GM12864 (cell line): ENCODE results near the gene STX4.

Source experiments
- DNase-seq: peaks from one replicate; pipeline ENCODE4 v3.0.0-alpha.2; 2011; ENCODE audit warnings: low read depth
- H3K4me3 ChIP-seq: 2 replicates; pipeline ENCODE4 v1.5.1; 2011; ENCODE audit warnings: mild to moderate bottlenecking, low read depth, low read length, control low read depth
- TF ChIP-seq, protein P1 (sequence below): IDR thresholded peaks from 2 replicates; pipeline ENCODE4 v1.5.1; 2011; ENCODE audit warnings: low read depth, mild to moderate bottlenecking, moderate library complexity, low read length, control low read depth, inconsistent platforms; ENCODE audit errors: missing control alignments

STX4 gene

DNA sequence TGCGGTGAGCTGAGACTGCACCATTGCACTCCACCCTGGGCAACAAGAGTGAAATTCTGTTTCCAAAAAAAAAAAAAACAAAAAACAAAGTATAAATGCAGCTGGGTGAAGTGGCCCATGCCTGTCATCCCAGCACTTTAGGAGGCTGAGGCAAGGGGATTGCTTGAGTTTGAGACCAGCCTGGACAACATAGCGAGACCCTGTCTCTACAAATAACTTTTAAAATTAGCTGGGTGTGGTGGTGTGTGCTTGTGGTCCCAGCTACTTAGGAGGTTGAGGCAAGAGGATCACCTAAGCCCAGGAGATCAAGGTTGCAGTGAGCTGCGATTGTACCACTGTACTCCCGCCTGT lies 10.1 kb upstream of the STX4 start:
- H3K4me3 ChIP-seq, result no peak overlapping the region
- no peak for DNase-seq
- TF ChIP-seq, protein P1, sequence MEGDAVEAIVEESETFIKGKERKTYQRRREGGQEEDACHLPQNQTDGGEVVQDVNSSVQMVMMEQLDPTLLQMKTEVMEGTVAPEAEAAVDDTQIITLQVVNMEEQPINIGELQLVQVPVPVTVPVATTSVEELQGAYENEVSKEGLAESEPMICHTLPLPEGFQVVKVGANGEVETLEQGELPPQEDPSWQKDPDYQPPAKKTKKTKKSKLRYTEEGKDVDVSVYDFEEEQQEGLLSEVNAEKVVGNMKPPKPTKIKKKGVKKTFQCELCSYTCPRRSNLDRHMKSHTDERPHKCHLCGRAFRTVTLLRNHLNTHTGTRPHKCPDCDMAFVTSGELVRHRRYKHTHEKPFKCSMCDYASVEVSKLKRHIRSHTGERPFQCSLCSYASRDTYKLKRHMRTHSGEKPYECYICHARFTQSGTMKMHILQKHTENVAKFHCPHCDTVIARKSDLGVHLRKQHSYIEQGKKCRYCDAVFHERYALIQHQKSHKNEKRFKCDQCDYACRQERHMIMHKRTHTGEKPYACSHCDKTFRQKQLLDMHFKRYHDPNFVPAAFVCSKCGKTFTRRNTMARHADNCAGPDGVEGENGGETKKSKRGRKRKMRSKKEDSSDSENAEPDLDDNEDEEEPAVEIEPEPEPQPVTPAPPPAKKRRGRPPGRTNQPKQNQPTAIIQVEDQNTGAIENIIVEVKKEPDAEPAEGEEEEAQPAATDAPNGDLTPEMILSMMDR, result no peak

DNA sequence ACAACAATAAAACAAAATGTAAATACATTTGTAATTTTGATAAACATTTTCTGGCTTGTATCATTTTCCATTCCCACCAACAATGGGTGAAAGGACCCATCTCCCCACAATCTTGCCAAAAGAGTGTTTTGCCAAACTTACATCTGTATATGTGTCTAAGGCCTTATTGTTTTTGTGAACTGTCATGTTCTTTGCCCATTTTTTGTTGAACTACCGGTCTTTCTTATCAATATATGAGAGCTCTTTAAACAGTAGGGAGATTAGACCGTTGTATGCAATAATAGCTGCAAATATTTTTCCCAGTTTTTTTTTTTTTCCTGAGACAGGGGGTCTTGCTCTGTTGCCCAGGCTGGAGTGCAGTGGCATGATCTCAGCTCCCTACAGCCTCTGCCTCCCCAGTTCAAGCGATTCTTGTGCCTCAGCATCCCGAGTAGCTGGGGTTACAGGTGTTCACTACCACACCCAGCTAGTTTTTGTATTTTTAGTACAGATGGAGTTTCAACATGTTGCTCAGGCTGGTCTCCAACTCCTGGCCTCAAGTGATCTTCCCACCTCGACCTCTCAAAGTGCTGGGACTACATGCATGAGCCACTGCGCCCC lies 9.6 kb upstream of the STX4 start:
- TF ChIP-seq, protein P1, result no peak
- DNase-seq, result no peak
- H3K4me3 ChIP-seq, result no peak overlapping the region

DNA sequence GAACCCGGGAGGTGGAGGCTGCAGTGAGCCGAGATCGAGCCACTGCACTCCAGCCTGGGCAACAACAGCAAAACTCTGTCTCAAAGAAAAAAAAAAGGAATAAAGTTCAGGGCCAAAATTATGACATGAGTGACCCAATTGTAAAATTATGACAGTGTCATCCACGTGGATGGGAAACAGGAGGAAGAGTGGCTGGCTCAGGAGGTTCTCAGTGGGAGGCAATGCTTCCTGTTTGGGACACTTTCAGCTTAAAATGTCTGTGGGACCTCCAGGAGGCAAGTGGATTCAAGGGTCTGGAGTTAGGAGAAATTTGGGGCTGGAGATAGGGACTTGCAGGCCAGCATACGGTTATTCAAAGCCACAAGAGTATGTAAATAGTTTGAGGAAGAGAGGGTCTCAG lies 8.0 kb upstream of the STX4 start:
- no peak overlapping the region for H3K4me3 ChIP-seq
- TF ChIP-seq, protein P1, result no peak
- DNase-seq, result no peak

DNA sequence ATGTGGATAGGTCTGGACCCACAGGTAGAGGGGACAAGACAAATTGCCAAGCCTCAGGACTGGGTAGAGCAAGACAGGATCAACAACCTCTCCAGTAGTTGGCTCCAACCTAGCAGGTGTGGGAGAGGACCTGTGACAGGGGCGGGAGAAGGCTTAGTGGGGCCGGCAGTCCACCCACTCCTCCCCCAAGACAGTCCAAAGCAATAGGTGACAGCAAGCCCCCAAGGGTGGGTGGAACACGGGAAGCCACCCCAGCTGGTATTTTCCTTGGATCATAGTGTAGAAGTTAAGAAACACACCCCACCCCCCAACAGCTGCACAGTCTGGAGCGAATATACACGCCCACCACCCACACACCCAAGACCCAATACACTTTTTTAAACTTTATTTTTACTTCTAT lies 4.1 kb upstream of the STX4 start:
- no peak overlapping the region for H3K4me3 ChIP-seq
- TF ChIP-seq, protein P1, result no peak
- no peak for DNase-seq

DNA sequence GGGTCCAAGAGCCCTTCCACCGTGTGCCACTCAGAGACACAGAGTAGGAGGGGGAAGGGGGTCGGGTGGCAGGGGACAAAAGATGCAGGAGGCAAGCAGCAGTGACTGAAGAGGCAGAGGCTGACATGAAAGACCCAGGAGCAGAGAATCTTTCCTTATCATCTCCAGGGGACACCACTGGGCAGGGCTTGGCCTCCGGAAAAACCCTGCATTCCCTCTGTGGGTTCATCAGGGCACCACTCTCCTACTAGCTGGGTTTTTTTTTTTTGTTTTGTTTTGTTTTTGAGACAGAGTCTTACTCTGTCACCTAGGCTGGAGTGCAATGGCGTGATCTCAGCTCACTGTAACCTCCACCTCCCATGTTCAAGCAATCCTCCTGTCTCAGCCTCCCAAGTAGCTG lies 2.1 kb upstream of the STX4 start:
- no peak for DNase-seq
- TF ChIP-seq, protein P1, result no peak
- no peak overlapping the region for H3K4me3 ChIP-seq

DNA sequence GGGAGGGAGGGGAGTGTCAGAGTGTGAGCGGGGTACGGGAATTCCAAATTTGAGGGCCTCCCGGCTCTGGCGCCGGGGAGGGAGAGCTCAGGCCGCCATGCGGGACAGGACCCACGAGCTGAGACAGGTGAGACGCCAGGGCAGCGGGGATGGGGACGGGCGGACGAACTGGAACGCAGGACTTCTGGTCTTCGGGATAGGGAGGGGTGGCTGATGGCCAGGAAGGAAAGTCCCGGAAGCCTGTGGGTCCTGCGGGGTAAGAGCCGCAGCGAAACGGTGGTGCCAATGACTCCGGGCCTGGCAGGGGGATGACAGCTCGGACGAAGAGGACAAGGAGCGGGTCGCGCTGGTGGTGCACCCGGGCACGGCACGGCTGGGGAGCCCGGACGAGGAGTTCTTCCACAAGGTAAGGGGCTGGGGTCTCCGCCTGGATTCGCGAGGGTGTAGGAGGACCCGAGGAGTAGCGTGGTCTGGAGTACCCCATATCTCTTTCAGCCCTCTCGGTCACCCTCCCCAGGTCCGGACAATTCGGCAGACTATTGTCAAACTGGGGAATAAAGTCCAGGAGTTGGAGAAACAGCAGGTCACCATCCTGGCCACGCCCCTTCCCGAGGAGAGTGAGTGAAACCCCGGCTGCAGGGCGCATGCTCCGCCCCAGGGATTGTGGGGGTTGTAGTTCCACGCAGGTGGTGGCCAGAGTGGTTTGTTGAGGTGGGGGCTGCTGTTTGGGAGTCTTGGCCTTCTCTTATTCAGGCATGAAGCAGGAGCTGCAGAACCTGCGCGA lies 543 bp downstream of the STX4 start:
- peak; percentile 45 for DNase-seq
- peak overlapping the region; percentile 93 for H3K4me3 ChIP-seq
- TF ChIP-seq, protein P1, result no peak

DNA sequence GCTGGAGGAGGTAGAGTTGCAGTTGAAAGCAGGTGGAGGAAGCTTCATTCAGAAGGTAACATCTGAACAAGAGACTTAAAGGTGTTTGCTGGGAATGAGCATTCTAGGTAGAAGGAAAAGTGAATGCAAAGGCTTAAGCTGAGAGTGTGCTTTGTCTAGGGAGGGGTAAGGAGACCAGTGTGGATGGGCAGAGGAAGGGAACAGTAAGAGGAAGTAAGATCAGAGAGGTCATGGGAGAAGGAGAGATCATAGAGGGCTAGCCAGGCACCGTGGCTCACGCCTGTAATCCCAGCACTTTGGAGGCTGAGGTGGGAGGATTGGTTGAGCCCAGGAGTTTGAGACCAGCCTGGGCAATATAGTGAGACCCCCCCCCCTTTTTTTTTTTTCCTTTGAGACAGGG lies 3.3 kb downstream of the STX4 start:
- no peak for DNase-seq
- no peak overlapping the region for H3K4me3 ChIP-seq
- TF ChIP-seq, protein P1, result no peak
